Naive thymus-derived CD4-positive, alpha-beta T cell (primary cell): ENCODE data around the gene ZSCAN31. TPM values are rescaled to one million over a fixed set of nuclear protein-coding genes. Genes with fewer than 3 reads are reported as not detected.
A peak's percentile ranks its signal among the peaks of the same experiment; 100 is the strongest.

ENCODE experiments used
- ATAC-seq: fragments of 150-1000 bp; cut with Tn5 transposase; 2 replicates; pipeline ENCODE4 v1.10.0; 2021; ENCODE audit warnings: mild to moderate bottlenecking, moderate library complexity
- CTCF ChIA-PET: fragments of 350-600 bp; sonication (Branson Sonifier 250); formaldehyde crosslinking; loops from one replicate; lab custom pipeline; 2021; ENCODE audit warnings: antibody characterized with exemption; lab: Charles Lee
- POLR2A ChIA-PET: fragments of 350-600 bp; sonication (Branson Sonifier 250); formaldehyde crosslinking; loops from one replicate; lab custom pipeline; 2021; ENCODE audit warnings: antibody characterized with exemption, inconsistent platforms; lab: Charles Lee
- DNase-seq, 9 donors: peaks; one replicate each; pipeline versions ENCODE4 v3.0.0 to v3.0.0-alpha.2; 2020 to 2022; ENCODE audit warnings: mixed read lengths in 1 of 9
- H3K27ac ChIP-seq: one replicate; pipeline ENCODE4 v1.7.0; 2013; ENCODE audit warnings: mild to moderate bottlenecking, low read depth, low read length, moderate library complexity
- H3K27me3 ChIP-seq, 2 donors: one replicate each; pipeline ENCODE4 v1.7.0; 2013; ENCODE audit warnings: low read length in 2 of 2, mild to moderate bottlenecking in 2 of 2, moderate library complexity in 2 of 2; ENCODE audit not compliant: control insufficient read depth in 2 of 2, insufficient read depth in 2 of 2
- H3K36me3 ChIP-seq, 3 experiments: 1 replicate in 2 of 3; 2 replicates in 1 of 3; pipeline ENCODE4 v1.7.0; 2013; ENCODE audit warnings: low read length in 3 of 3, mild to moderate bottlenecking in 3 of 3, moderate library complexity in 1 of 3; ENCODE audit not compliant: insufficient read depth in 3 of 3, control insufficient read depth in 2 of 3
- H3K4me1 ChIP-seq, 2 donors: one replicate each; pipeline ENCODE4 v1.7.0; 2013; ENCODE audit warnings: low read length in 2 of 2, mild to moderate bottlenecking in 2 of 2, moderate library complexity in 1 of 2; ENCODE audit not compliant: control insufficient read depth in 2 of 2, insufficient read depth in 2 of 2
- H3K4me3 ChIP-seq: 2 replicates; pipeline ENCODE4 v1.7.0; 2013; ENCODE audit warnings: mild to moderate bottlenecking, low read length
- H3K9me3 ChIP-seq, 3 experiments: 1 replicate in 2 of 3; 2 replicates in 1 of 3; pipeline ENCODE4 v1.7.0; 2013; ENCODE audit warnings: low read length in 3 of 3; ENCODE audit not compliant: control insufficient read depth in 2 of 3
- H3K27ac Mint-ChIP-seq, 9 donors: one replicate each; pipeline ENCODE4 v1.8.0; 2020 to 2022; ENCODE audit warnings: mixed read lengths in 9 of 9, mild to moderate bottlenecking in 8 of 9, moderate library complexity in 5 of 9, inconsistent platforms in 2 of 9
- H3K27me3 Mint-ChIP-seq, 5 donors: one replicate each; pipeline ENCODE4 v1.8.0; 2021 to 2022; ENCODE audit warnings: mixed read lengths in 5 of 5, mild to moderate bottlenecking in 1 of 5
- H3K36me3 Mint-ChIP-seq, 5 donors: one replicate each; pipeline ENCODE4 v1.8.0; 2020 to 2022; ENCODE audit warnings: mixed read lengths in 5 of 5, mild to moderate bottlenecking in 3 of 5, inconsistent platforms in 1 of 5
- H3K4me1 Mint-ChIP-seq, 7 donors: one replicate each; pipeline ENCODE4 v1.8.0; 2020 to 2022; ENCODE audit warnings: mixed read lengths in 7 of 7, mild to moderate bottlenecking in 3 of 7, inconsistent platforms in 1 of 7
- H3K4me3 Mint-ChIP-seq, 10 donors: one replicate each; pipeline ENCODE4 v1.8.0; 2020 to 2022; ENCODE audit warnings: mild to moderate bottlenecking in 10 of 10, mixed read lengths in 10 of 10, moderate library complexity in 6 of 10, inconsistent platforms in 2 of 10
- H3K9me3 Mint-ChIP-seq, 11 donors: one replicate each; pipeline ENCODE4 v1.8.0; 2020 to 2022; ENCODE audit warnings: mixed read lengths in 11 of 11, mild to moderate bottlenecking in 4 of 11, inconsistent platforms in 1 of 11, moderate library complexity in 1 of 11
- intact Hi-C, 2 donors: fragments of 100-400 bp; cut with micrococcal nuclease; formaldehyde crosslinking; loops; one replicate each; pipeline ENCODE4 v1.15.1; 2023
- polyA plus RNA-seq, 2 donors: library from polyadenylated mRNA; unstranded; fragments of 300-500 nt; fragmentation: Illumina TruSeq; gene quantifications; one replicate each; pipeline ENCODE4 v1.2.3, GENCODE V29; 2021
- total RNA-seq, 6 experiments: library from RNA in 5 of 6; stranded (reverse) in 5 of 6; gene quantifications; 1 replicate in 5 of 6; 2 replicates in 1 of 6; pipeline ENCODE4 v1.2.3 and lab custom pipeline; 2021 to 2026

The ZSCAN31 gene
- total and polyA plus RNA-seq, 7 experiments from 2014 or later = 0.56 to 2.4 (median 1.2) TPM

DNA sequence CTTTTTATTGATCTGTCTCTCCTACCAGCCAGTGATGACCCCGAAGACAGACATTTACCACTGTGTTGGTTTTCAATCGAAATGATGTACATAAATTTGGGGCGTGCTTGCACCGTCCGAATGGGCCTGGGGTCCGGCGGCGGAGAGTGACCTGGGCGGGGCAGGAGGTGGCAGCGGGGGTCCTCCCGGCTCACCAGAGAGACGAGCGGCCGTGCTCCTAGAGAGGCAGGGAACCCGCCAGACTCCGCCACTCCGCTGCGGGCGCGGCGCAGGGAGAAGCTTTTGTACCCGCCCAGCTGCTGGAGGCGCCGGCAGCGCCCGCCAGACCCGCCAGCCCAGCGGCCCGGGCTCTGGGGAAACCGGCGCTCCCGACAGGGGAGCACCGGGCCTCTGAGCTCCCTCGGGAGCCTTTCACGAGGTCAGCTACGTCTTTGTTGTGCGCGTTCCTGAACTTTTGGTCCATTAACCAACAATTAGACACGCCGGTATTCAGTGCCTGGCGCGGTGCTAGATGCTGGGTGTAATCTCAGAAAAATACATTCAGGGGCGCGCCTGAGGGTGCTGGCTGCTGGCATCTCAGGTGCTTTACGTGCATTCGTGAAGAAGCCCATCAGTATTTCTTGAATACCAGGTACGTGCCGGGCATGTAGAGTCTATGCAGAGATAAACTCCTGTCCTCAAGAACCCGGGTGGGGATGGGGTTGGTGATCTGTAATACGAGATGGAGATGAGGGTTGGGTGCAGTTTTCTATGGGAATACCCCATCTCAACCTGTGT, 54.5 kb downstream of the ZSCAN31 start, which contains the start of gene PGBD1:
PGBD1 (plus strand) TSS at position 285 of the 777 bp plus-strand sequence. CDS start 2,242 bp downstream, outside the sequence.
- POLR2A ChIA-PET = interaction anchor here (0.5 to 0.8 kb wide), 2 partner anchors 28 to 556 kb away, joined by 3 read pairs; no protein-coding TSS in a partner anchor
- Histone ChIP-seq H3K9me3 (no peaks in the 10 kb centered on the region), H3K27ac (no peak within 1 kb of the TSS), H3K4me3 (peak within 1 kb of the TSS; percentile 46), H3K4me1 (peaks cover 0 to 6% of the 10 kb centered on the region in 2 donors), H3K36me3 (peaks cover 0 to 13% (median 0%) of the 10 kb centered on the region in 3 experiments), H3K27me3 (peaks cover 0 to 5% of the 10 kb centered on the region in 2 donors)
- DNase-seq (peak; percentile 12 to 62 (median 26)), ATAC-seq (peak; percentile 79)
- Mint-ChIP-seq H3K36me3 (peaks cover 3 to 34% (median 23%) of the 10 kb centered on the region in 5 donors), H3K4me1 (peaks cover 7 to 17% (median 10%) of the 10 kb centered on the region in 7 donors), H3K27ac (peak within 1 kb of the TSS in 3 of 9 donors; percentile 30 to 74 (median 31)), H3K4me3 (peak within 1 kb of the TSS; percentile 73 to 89 (median 77)), H3K27me3 (peaks cover 7 to 46% (median 35%) of the 10 kb centered on the region in 5 donors), H3K9me3 (peaks cover 0 to 38% (median 5%) of the 10 kb centered on the region in 11 donors)
- CTCF ChIA-PET = interaction anchor here (1.5 kb wide), 1 partner anchor 13 kb away, joined by 5 read pairs; no protein-coding TSS in a partner anchor
- intact Hi-C loops = loop anchor here in 1 of 2 donors (1.0 kb wide), 2 partner anchors 14 to 29 kb away; partner anchors contain the start of genes ZKSCAN4 and ZSCAN26

DNA sequence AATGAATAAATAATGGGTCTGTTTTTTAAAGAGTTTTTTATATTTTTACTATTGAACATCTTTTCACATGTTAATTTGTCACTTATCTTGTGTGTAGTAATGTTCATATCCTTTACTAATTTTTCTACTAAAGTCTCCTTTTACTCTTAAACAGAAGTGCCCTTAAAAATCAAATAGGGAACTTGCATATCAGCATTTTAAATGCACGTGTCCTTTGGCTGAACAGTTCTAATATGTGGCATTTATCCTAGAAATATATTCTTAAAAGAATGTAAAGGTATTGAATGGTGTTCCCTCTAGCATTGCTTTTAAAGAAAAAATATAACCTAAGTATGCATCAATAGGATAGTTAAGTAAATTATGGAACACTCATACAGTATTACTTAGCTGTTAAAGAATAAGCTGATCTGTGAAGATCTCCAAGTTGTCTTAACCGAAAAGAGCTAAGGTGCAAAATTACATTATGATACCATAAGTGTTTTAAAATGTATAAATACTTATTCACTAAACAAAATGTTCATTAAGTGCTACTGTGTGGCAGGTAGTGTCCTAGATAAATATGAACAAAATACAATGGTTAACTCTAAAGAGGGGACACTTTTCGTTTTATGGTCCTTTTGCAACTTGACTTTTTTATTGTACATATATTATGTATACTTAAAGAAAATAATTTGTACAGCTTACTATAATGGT, 55.2 kb downstream of the ZSCAN31 start:
- Mint-ChIP-seq H3K9me3 (peaks cover 0 to 45% (median 5%) of the 10 kb centered on the region in 11 donors), H3K4me3 (peak overlapping the region in 9 of 10 donors; percentile 70 to 89 (median 77)), H3K27me3 (peaks cover 7 to 39% (median 30%) of the 10 kb centered on the region in 5 donors), H3K36me3 (peaks cover 10 to 41% (median 27%) of the 10 kb centered on the region in 5 donors), H3K4me1 (peaks cover 7 to 17% (median 10%) of the 10 kb centered on the region in 7 donors), H3K27ac (no peak overlapping the region)
- ChIA-PET CTCF (interaction anchor here (0.7 to 1.5 kb wide), 2 partner anchors 14 to 134 kb away, joined by 3 to 5 read pairs; no protein-coding TSS in a partner anchor), POLR2A (interaction anchor here (0.5 to 0.8 kb wide), 2 partner anchors 27 to 557 kb away, joined by 3 read pairs; no protein-coding TSS in a partner anchor)
- H3K4me1 ChIP-seq = peaks cover 0 to 6% of the 10 kb centered on the region in 2 donors
- DNase-seq (no peak), ATAC-seq (no peak)
- H3K36me3 ChIP-seq = peaks cover 0 to 20% (median 3%) of the 10 kb centered on the region in 3 experiments
- no peak overlapping the region for H3K4me3 ChIP-seq
- H3K27me3 ChIP-seq = peaks cover 0 to 5% of the 10 kb centered on the region in 2 donors
- intact Hi-C loops = loop anchor here in 1 of 2 donors (1.0 kb wide), 2 partner anchors 13 to 28 kb away; partner anchors contain the start of genes ZKSCAN4 and ZSCAN26
- no peak overlapping the region for H3K27ac ChIP-seq
- H3K9me3 ChIP-seq = no peaks in the 10 kb centered on the region

DNA sequence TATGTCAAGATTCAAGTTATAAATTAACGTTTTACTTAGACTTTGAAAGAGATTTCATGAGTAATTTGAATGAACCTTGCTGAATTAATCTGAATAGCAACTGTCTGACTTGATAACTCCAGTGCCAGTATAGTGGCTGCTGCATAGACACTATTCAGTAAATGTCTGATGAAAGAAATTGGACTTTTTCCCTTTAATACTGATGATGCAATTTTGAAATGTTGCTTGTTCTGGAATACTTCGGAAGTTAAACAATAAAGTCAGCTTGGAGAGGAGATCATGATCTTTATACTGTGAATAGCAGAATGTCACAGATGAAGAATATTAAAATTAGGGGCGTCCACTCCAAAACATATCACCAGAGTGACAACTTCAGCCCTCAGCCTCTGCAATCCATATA, 58.2 kb downstream of the ZSCAN31 start:
- CTCF ChIA-PET = no interaction called here

DNA sequence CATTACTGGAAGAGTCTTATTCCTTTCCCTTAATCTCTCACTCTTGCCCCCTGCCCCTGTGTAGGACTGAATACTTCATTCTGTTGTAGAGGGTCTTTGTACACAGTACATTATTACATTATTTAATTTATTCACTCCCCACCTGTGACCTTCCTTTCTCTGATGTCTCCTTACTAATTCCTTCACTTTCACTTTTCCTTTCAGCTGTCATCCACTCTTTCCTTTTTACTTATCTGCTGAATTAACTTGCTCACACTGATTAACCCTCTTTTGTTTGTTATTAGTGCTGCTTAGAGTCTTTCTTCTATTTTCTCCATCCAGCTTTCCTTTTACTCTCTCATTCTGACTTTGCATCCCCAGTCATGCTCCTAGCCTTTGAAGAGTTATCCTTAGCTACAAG, 61.1 kb downstream of the ZSCAN31 start:
- intact Hi-C loops = no loop called here
- peak overlapping the region in 5 of 9 donors; percentile 11 to 58 (median 23) for H3K27ac Mint-ChIP-seq
- Histone ChIP-seq H3K36me3 (peaks cover 8 to 62% (median 13%) of the 10 kb centered on the region in 3 experiments), H3K9me3 (no peaks in the 10 kb centered on the region), H3K27me3 (no peaks in the 10 kb centered on the region), H3K27ac (no peak overlapping the region), H3K4me3 (no peak overlapping the region), H3K4me1 (no peaks in the 10 kb centered on the region)
- peak overlapping the region in 1 of 10 donors; percentile 22 for H3K4me3 Mint-ChIP-seq
- peaks cover 29 to 71% (median 66%) of the 10 kb centered on the region in 5 donors for H3K36me3 Mint-ChIP-seq
- peaks cover 0 to under 1% (median 0%) of the 10 kb centered on the region in 5 donors for H3K27me3 Mint-ChIP-seq
- no peak for DNase-seq
- ChIA-PET CTCF (no interaction called here), POLR2A (interaction anchor here (1.2 to 1.9 kb wide), 3 partner anchors 8 to 171 kb away, joined by 3 to 11 read pairs (median 5); partner anchors contain the start of gene ZSCAN26)
- H3K9me3 Mint-ChIP-seq = peaks cover 0 to 39% (median 0%) of the 10 kb centered on the region in 11 donors
- peaks cover 4 to 29% (median 16%) of the 10 kb centered on the region in 7 donors for H3K4me1 Mint-ChIP-seq
- ATAC-seq = no peak

More for the DNA sequence above, 58.2 kb downstream of the ZSCAN31 start:
- peaks cover 8 to 50% (median 12%) of the 10 kb centered on the region in 3 experiments for H3K36me3 ChIP-seq
- peaks cover 11 to 22% (median 16%) of the 10 kb centered on the region in 7 donors for H3K4me1 Mint-ChIP-seq
- H3K9me3 ChIP-seq = no peaks in the 10 kb centered on the region
- H3K4me3 Mint-ChIP-seq = no peak overlapping the region
- no peak overlapping the region for H3K27ac Mint-ChIP-seq
- no peak overlapping the region for H3K27ac ChIP-seq
- no peak overlapping the region for H3K4me3 ChIP-seq
- H3K27me3 Mint-ChIP-seq = peaks cover 7 to 12% (median 11%) of the 10 kb centered on the region in 5 donors
- H3K36me3 Mint-ChIP-seq = peaks cover 29 to 62% (median 49%) of the 10 kb centered on the region in 5 donors
- peaks cover 0 to 45% (median 4%) of the 10 kb centered on the region in 11 donors for H3K9me3 Mint-ChIP-seq
- no peak for ATAC-seq
- H3K4me1 ChIP-seq = peaks cover 0 to 6% of the 10 kb centered on the region in 2 donors
- DNase-seq = no peak
- intact Hi-C loops = no loop called here
- no peaks in the 10 kb centered on the region for H3K27me3 ChIP-seq
- POLR2A ChIA-PET = no interaction called here

Other genes starting within 250 kb of the ZSCAN31 start
- 10 to 100 TPM in 2 of 5 experiments, 1 to 10 TPM in 3; 6.4 to 13.9 (median 7.6) TPM for gene ZSCAN16, start 211.5 kb downstream of the ZSCAN31 start, total RNA-seq
- gene ZSCAN16, start 211.5 kb downstream of the ZSCAN31 start, polyA plus RNA-seq = 10 to 100 TPM; 13.6 to 15.7 TPM
- 10 to 100 TPM; 23.8 to 46.7 (median 25.7) TPM for gene ZKSCAN8, start 194.3 kb downstream of the ZSCAN31 start, total RNA-seq
- 1 to 10 TPM in 1 of 2 donors, under 1 TPM in 1; 0.52 to 3.3 TPM for gene ZKSCAN8, start 194.3 kb downstream of the ZSCAN31 start, polyA plus RNA-seq
- gene ZSCAN9, start 110.9 kb downstream of the ZSCAN31 start, total RNA-seq = 1 to 10 TPM in 2 of 5 experiments, under 1 TPM in 3; 0.59 to 5.2 (median 0.84) TPM
- 1 to 10 TPM in 1 of 2 donors, not detected in 1; 1.6 TPM for gene ZSCAN9, start 110.9 kb downstream of the ZSCAN31 start, polyA plus RNA-seq
- 10 to 100 TPM in 2 of 5 experiments, 1 to 10 TPM in 3; 2.8 to 11.8 (median 8.7) TPM for gene ZKSCAN4, start 83.9 kb downstream of the ZSCAN31 start, total RNA-seq
- gene ZKSCAN4, start 83.9 kb downstream of the ZSCAN31 start, polyA plus RNA-seq = 1 to 10 TPM; 6.6 to 8.2 TPM
- gene NKAPL, start 76.9 kb downstream of the ZSCAN31 start, total RNA-seq = under 1 TPM in 4 of 5 experiments, not detected in 1; 0.12 to 0.30 (median 0.25) TPM
- gene NKAPL, start 76.9 kb downstream of the ZSCAN31 start, polyA plus RNA-seq = under 1 TPM; 0.12 to 0.21 TPM
- 10 to 100 TPM in 4 of 5 experiments, 1 to 10 TPM in 1; 8.0 to 27.8 (median 12.5) TPM for gene ZSCAN26, start 69.0 kb downstream of the ZSCAN31 start, total RNA-seq
- gene ZSCAN26, start 69.0 kb downstream of the ZSCAN31 start, polyA plus RNA-seq = 10 to 100 TPM; 15.5 to 19.1 TPM
- gene PGBD1, start 54.6 kb downstream of the ZSCAN31 start, total RNA-seq = 1 to 10 TPM; 1.1 to 1.7 (median 1.2) TPM
- under 1 TPM; 0.60 to 0.89 TPM for gene PGBD1, start 54.6 kb downstream of the ZSCAN31 start, polyA plus RNA-seq
- 10 to 100 TPM in 2 of 5 experiments, 1 to 10 TPM in 3; 3.3 to 13.2 (median 5.8) TPM for gene ZKSCAN3, start 13.8 kb upstream of the ZSCAN31 start, total RNA-seq
- gene ZKSCAN3, start 13.8 kb upstream of the ZSCAN31 start, polyA plus RNA-seq = 1 to 10 TPM; 3.0 to 3.4 TPM
- 10 to 100 TPM in 1 of 5 experiments, 1 to 10 TPM in 4; 2.9 to 10.3 (median 7.4) TPM for gene ZSCAN12, start 63.6 kb upstream of the ZSCAN31 start, total RNA-seq
- 1 to 10 TPM; 3.2 to 3.8 TPM for gene ZSCAN12, start 63.6 kb upstream of the ZSCAN31 start, polyA plus RNA-seq
- 1 to 10 TPM; 1.4 to 3.4 (median 2.4) TPM for gene ZSCAN23, start 107.3 kb upstream of the ZSCAN31 start, total RNA-seq
- gene ZSCAN23, start 107.3 kb upstream of the ZSCAN31 start, polyA plus RNA-seq = under 1 TPM; 0.26 to 0.92 TPM
- gene GPX6, start 179.6 kb upstream of the ZSCAN31 start, total RNA-seq = not detected
- not detected for gene GPX6, start 179.6 kb upstream of the ZSCAN31 start, polyA plus RNA-seq
- not detected for gene GPX5, start 189.7 kb upstream of the ZSCAN31 start, total RNA-seq
- gene GPX5, start 189.7 kb upstream of the ZSCAN31 start, polyA plus RNA-seq = not detected